Retinal pigment epithelial cell (primary cell): Measurements from ENCODE around the gene ZNF200.

ENCODE experiments used
- DNase-seq: peaks from one replicate; pipeline ENCODE4 v3.0.0-alpha.2; 2010; ENCODE audit warnings: low read depth
- H3K4me3 ChIP-seq: 2 replicates; pipeline ENCODE4 v1.5.1; 2011; ENCODE audit warnings: mild to moderate bottlenecking, low read length, control low read depth, moderate library complexity
- TF ChIP-seq, protein P1 (sequence below): conservative IDR thresholded peaks from 2 replicates; pipeline ENCODE4 v1.5.1; 2011; ENCODE audit warnings: low read depth, low read length, control low read depth, inconsistent platforms

Gene ZNF200

DNA sequence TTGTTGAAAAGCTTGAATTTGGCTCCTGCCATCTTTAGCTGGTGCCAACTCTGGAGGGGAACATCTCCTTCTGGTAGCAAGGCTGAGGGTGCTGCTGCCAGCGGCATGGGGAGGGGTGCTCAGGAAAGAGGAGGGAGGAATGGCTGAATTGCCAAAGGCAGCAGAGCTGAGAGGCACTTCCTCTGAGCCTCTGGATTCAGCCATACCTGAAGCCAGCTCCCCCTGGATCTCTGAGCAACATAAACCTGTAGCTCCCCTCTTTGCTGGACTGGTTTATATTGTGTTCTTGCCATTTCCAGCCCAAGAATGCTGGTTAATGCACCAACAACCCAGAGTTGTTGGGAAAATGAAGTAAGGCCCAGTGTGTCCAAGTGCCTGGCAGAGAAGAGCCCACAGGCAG lies 14.1 kb upstream of the ZNF200 start:
- H3K4me3 ChIP-seq: no peak overlapping the region
- TF ChIP-seq, protein P1, sequence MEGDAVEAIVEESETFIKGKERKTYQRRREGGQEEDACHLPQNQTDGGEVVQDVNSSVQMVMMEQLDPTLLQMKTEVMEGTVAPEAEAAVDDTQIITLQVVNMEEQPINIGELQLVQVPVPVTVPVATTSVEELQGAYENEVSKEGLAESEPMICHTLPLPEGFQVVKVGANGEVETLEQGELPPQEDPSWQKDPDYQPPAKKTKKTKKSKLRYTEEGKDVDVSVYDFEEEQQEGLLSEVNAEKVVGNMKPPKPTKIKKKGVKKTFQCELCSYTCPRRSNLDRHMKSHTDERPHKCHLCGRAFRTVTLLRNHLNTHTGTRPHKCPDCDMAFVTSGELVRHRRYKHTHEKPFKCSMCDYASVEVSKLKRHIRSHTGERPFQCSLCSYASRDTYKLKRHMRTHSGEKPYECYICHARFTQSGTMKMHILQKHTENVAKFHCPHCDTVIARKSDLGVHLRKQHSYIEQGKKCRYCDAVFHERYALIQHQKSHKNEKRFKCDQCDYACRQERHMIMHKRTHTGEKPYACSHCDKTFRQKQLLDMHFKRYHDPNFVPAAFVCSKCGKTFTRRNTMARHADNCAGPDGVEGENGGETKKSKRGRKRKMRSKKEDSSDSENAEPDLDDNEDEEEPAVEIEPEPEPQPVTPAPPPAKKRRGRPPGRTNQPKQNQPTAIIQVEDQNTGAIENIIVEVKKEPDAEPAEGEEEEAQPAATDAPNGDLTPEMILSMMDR: no peak
- DNase-seq: no peak

DNA sequence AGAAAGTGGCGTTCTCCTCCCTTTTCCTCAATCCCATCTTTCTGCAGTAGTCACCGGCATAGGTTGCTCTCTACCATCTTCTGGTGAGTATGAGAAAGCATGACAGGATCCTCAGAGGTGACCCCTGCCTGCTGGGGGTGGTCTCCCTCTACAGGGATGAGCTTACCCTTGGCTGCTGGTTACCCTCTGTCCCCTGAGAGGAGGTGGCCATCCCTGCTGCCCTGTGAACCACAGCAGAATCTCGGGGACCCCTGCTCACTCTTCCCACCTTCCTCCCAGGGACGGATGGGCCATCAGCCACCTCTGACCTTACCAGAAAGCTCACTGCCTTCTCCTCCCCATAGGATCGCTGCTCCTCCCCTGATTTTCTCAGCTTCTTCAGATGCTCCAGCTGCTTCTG lies 13.6 kb upstream of the ZNF200 start:
- TF ChIP-seq, protein P1: no peak
- H3K4me3 ChIP-seq: no peak overlapping the region
- no peak for DNase-seq

- TF ChIP-seq, protein P1: no peak
- DNase-seq: no peak
- no peak overlapping the region for H3K4me3 ChIP-seq
These were observed 11.9 kb upstream of the ZNF200 start for GRCh38 chr16:3246876-3247275.

DNA sequence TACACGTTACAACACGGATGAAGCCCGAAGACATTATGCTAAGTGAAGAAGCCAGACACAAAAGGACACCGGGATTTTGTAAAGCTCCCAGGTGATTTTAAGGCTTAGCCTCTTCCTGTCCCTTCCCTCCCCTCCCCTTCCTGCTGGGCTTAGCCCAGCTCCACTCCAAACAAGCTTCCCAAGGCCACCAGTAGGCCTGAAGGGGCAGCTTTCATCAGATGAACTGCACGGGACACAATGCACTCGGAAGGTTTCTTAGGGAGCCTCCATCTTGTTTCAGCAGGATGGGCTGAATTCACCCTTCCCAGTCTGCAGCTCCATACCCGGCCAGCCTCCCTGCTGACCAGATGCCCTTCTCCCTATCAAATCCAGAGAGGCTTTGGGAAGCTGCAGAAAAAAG lies 11.0 kb upstream of the ZNF200 start:
- no peak overlapping the region for H3K4me3 ChIP-seq
- TF ChIP-seq, protein P1: no peak
- DNase-seq: no peak

DNA sequence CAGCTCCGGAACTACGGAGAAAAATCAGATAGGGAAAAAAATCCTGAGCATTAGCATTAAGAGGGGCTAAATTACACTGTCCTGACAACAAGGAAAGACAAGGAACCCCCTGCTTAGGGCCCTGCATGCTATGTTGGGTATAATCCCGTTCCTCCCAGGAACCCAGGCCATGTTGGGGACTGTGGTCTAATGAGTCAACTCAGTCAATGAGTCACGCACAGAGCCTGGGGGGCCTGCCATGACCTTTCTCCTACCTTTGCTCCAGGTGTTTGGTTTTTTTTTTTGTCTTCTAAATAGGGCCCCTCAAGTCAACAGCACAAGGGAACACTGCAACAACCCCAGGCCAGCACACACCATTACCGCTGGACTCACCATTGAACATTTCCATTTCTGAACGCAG lies 8.9 kb upstream of the ZNF200 start:
- H3K4me3 ChIP-seq: no peak overlapping the region
- no peak for DNase-seq
- TF ChIP-seq, protein P1: no peak

DNA sequence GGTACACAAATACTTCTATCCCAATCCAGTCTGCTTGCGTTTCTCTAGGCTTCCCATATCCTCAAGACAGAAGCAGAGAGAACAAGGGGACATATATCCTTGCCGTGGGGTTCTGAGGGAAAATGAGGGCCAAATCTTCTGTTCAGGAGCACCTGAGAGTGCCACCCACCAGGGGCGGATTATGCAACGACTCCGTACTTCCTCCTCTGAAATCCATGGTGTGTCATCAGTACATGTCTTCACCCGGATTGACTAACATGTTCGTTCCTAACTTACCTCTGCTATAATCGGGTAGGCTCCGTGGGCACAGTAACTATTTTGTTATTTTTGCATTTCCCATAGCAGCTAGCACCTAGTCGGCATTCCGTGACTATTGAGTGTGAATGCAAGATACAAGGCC lies 7.8 kb upstream of the ZNF200 start:
- H3K4me3 ChIP-seq: no peak overlapping the region
- no peak for DNase-seq
- TF ChIP-seq, protein P1: no peak

- no peak for DNase-seq
- TF ChIP-seq, protein P1: no peak
- H3K4me3 ChIP-seq: no peak overlapping the region
These were observed 6.8 kb upstream of the ZNF200 start for GRCh38 chr16:3241761-3242160.
